Right ventricle myocardium superior (tissue), 1 donor: Measurements from ENCODE around the gene SEC16A. TPM values are rescaled to one million over a fixed set of nuclear protein-coding genes. Genes with fewer than 3 reads are reported as not detected.

Experiments used
- ATAC-seq: fragments of 200-7000 bp; cut with Tn5 transposase; one replicate; pipeline ENCODE4 v1.9.1; 2020; ENCODE audit warnings: mild to moderate bottlenecking; ENCODE audit not compliant: poor library complexity
- DNase-seq: peaks from one replicate; pipeline ENCODE4 v3.0.0-alpha.2; 2020
- intact Hi-C: fragments of 100-400 bp; cut with DNase I; formaldehyde crosslinking; loops from one replicate; pipeline ENCODE4 v1.11.2; 2022
- total RNA-seq: library from RNA; stranded (reverse); fragmentation: NEBNext Ultra II Directional; extraction: Animal tissue kit (Norgen Biotek cat#: 25700); gene quantifications from one replicate; pipeline ENCODE4 v1.2.1, GENCODE V29; 2021
- donor health status: DM: no; HTN: yes; CAD: no; lungs with severe emphysema.

Gene SEC16A
- total RNA-seq, 1 donor from 2014 or later = 21.4 TPM

GRCh38 chr9:136521537-136521936 lies 38.7 kb upstream of the SEC16A start:
- ATAC-seq (peak; percentile 32), DNase-seq (peak; percentile 77)
- intact Hi-C loops = no loop called here

- DNase-seq = no peak
These were observed 37.3 kb upstream of the SEC16A start for GRCh38 chr9:136520053-136520540.

GRCh38 chr9:136519263-136520052 lies 36.6 kb upstream of the SEC16A start:
- ATAC-seq = no peak
- intact Hi-C loops = no loop called here
- no peak for DNase-seq

More at GRCh38 chr9:136520053-136520540, 37.3 kb upstream of the SEC16A start:
- intact Hi-C loops = no loop called here
- ATAC-seq = no peak

- no peak for DNase-seq
- no peak for ATAC-seq
- intact Hi-C loops = no loop called here
These were observed 35.8 kb upstream of the SEC16A start for GRCh38 chr9:136518623-136519022.

GRCh38 chr9:136517950-136518349 lies 35.1 kb upstream of the SEC16A start:
- DNase-seq (no peak), ATAC-seq (no peak)
- intact Hi-C loops = no loop called here

GRCh38 chr9:136517012-136517743 lies 34.3 kb upstream of the SEC16A start:
- intact Hi-C loops = no loop called here
- DNase-seq = no peak
- no peak for ATAC-seq

GRCh38 chr9:136516191-136516654 lies 33.4 kb upstream of the SEC16A start:
- no peak for DNase-seq
- intact Hi-C loops = no loop called here

GRCh38 chr9:136515276-136515675 lies 32.4 kb upstream of the SEC16A start:
- ATAC-seq = no peak
- DNase-seq = no peak
- intact Hi-C loops = no loop called here

More at GRCh38 chr9:136516191-136516654, 33.4 kb upstream of the SEC16A start:
- ATAC-seq = no peak

- intact Hi-C loops = no loop called here
- ATAC-seq (no peak), DNase-seq (no peak)
These were observed 31.3 kb upstream of the SEC16A start for GRCh38 chr9:136514022-136514714.

- intact Hi-C loops = no loop called here
- ATAC-seq = no peak
- DNase-seq = no peak
These were observed 30.4 kb upstream of the SEC16A start for GRCh38 chr9:136513191-136513590.

GRCh38 chr9:136512651-136513071 lies 29.8 kb upstream of the SEC16A start:
- ATAC-seq (peak; percentile 16), DNase-seq (no peak)
- intact Hi-C loops = no loop called here

GRCh38 chr9:136511670-136512592 lies 29.1 kb upstream of the SEC16A start:
- peak; percentile 64 for ATAC-seq
- DNase-seq = peak; percentile 86
- intact Hi-C loops = no loop called here

- DNase-seq (no peak), ATAC-seq (no peak)
- intact Hi-C loops = no loop called here
These were observed 28.4 kb upstream of the SEC16A start for GRCh38 chr9:136511144-136511669.

GRCh38 chr9:136510561-136510960 lies 27.7 kb upstream of the SEC16A start:
- DNase-seq (no peak), ATAC-seq (no peak)
- intact Hi-C loops = no loop called here

GRCh38 chr9:136509549-136509948 lies 26.7 kb upstream of the SEC16A start:
- ATAC-seq = no peak
- intact Hi-C loops = no loop called here
- DNase-seq = no peak

GRCh38 chr9:136508729-136509500 lies 26.1 kb upstream of the SEC16A start:
- ATAC-seq = no peak
- intact Hi-C loops = no loop called here
- DNase-seq = no peak

- ATAC-seq = no peak
- no peak for DNase-seq
- intact Hi-C loops = no loop called here
These were observed 25.1 kb upstream of the SEC16A start for GRCh38 chr9:136507992-136508375.
